ENCODE data around the gene UBE2J2.

Gene UBE2J2

DNA sequence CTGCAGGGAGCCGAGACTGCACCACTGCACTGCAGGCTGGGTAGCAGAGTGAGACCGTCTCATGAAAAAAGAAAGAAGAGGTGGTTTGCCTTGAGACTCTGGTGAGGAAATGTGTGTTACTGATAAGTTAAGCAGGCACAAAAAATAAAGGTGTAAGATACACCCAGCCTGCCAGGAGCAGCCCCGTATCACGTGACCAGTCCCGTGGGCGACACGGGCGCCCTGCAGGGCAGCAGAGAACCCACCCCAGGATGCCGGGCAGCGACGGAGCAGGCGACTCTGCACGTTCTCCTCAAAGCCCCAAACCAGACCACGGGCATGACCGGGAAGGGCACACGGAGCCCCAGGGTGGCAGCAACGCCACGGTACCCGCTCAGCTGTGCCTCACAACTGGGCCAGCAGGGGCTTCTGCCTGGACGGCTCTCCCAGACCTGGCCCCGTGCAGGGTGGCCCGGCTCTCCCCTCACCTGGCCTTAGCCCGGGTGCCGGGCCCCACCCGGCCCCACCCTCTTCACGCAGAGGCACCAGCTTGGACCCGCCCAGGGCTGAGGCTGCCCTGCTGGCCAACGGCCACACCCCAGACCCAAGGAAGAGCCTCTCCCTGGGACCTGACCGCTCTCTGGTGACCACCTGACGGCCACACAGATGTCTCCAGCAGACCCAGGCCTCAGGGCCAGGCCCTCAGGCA, 51.6 kb downstream of the UBE2J2 start:
- Histone ChIP-seq H3K4me1 (ENCODE audit: insufficient read depth, low read length) (no peaks in the 10 kb centered on the region), H3K27ac (ENCODE audit: low read length) (no peak overlapping the region), H3K9me3 (ENCODE audit: insufficient read depth, low read depth, low read length) (no peaks in the 10 kb centered on the region), H3K9ac (ENCODE audit: low read depth, low read length) (no peak overlapping the region), H3K27me3 (ENCODE audit: insufficient read depth, low read length) (no peaks in the 10 kb centered on the region), H3K36me3 (ENCODE audit: insufficient read depth, low read depth, low read length) (peaks cover 41% of the 10 kb centered on the region), H3K4me3 (ENCODE audit: low read length) (no peak overlapping the region)

DNA sequence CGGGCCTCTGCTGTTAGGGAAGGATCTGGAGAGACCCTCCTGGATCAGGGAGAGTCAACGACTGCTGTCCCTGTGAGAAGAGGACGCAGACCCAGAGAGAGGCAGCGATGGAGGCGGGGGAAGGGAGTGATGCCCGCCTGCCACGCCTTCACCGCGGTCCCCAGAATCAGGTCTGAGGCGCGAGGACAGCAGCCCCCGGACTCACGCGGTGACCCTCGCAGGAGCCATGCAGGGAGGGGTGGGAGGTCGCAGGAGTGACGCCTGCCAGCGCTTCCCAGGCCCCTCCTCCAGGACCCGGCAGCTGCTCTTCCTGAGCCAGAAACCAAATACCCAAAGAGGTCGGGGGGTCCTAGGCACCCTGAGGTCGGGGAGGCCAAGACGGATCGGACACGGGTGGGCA, 53.5 kb downstream of the UBE2J2 start:
- peaks cover 38% of the 10 kb centered on the region for H3K36me3 ChIP-seq (ENCODE audit: insufficient read depth, low read depth, low read length)
- H3K27ac ChIP-seq (ENCODE audit: low read length): no peak overlapping the region
- H3K9me3 ChIP-seq (ENCODE audit: insufficient read depth, low read depth, low read length): no peaks in the 10 kb centered on the region
- H3K4me3 ChIP-seq (ENCODE audit: low read length): no peak overlapping the region
- H3K9ac ChIP-seq (ENCODE audit: low read depth, low read length): no peak overlapping the region
- H3K4me1 ChIP-seq (ENCODE audit: insufficient read depth, low read length): no peaks in the 10 kb centered on the region
- no peaks in the 10 kb centered on the region for H3K27me3 ChIP-seq (ENCODE audit: insufficient read depth, low read length)

DNA sequence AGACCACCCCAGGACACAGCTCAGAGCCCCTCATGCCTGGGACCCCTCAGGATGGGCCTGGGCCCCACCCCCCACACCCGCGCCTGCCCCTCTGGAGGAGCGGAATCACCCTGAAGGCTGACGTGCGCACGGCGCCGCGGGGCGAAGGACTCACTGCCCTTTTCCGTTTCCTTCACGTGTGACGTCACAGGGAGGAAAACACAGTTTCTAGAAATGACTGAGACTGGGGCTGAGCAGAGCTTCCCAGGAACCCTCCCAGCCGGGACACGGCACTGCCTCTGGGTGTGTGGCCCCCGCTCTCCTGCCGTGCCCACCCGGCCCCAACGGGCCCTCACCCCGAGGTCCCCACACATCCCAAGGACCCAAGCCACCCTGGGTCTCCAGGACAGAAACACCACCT, 54.3 kb downstream of the UBE2J2 start:
- peaks cover 38% of the 10 kb centered on the region for H3K36me3 ChIP-seq (ENCODE audit: insufficient read depth, low read depth, low read length)
- no peaks in the 10 kb centered on the region for H3K4me1 ChIP-seq (ENCODE audit: insufficient read depth, low read length)
- no peak overlapping the region for H3K4me3 ChIP-seq (ENCODE audit: low read length)
- H3K27me3 ChIP-seq (ENCODE audit: insufficient read depth, low read length): no peaks in the 10 kb centered on the region
- no peak overlapping the region for H3K27ac ChIP-seq (ENCODE audit: low read length)
- H3K9ac ChIP-seq (ENCODE audit: low read depth, low read length): no peak overlapping the region
- no peaks in the 10 kb centered on the region for H3K9me3 ChIP-seq (ENCODE audit: insufficient read depth, low read depth, low read length)

DNA sequence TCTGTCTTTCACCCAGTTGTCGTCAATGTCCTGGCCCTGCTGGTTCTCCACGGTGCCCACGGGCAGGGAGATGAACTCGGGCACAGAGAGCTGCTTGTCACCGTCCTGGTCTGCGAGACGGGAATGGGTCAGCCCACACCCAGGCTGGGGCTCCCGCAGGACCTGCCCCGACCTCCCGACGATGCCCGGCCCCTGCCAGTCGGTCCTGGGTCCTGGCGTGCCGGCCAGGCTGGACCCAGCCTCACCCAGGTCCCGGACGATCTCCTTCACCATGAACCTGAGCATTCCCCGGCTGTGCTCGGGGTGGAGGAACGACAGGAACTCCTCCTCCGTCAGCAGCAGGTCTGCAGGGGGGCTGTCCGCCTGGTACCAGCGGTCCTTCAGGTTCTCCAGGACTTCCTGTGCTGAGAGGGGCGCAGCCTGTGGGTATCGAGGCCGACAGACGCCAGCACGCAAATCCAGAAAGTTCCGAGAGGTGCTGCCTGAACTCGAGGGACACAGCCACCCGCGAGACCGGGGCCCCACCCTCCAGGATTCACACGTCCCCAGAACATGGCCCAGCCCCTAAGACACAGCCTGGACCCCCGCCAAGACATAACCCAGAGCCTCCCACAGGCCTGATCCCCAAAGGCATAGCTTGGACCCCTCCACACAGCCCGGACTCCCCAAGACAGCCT, 55.0 kb downstream of the UBE2J2 start:
- Histone ChIP-seq H3K4me3 (ENCODE audit: low read length) (no peak overlapping the region), H3K27me3 (ENCODE audit: insufficient read depth, low read length) (no peaks in the 10 kb centered on the region), H3K9ac (ENCODE audit: low read depth, low read length) (no peak overlapping the region), H3K4me1 (ENCODE audit: insufficient read depth, low read length) (no peaks in the 10 kb centered on the region), H3K36me3 (ENCODE audit: insufficient read depth, low read depth, low read length) (peaks cover 38% of the 10 kb centered on the region), H3K27ac (ENCODE audit: low read length) (no peak overlapping the region), H3K9me3 (ENCODE audit: insufficient read depth, low read depth, low read length) (no peaks in the 10 kb centered on the region)

DNA sequence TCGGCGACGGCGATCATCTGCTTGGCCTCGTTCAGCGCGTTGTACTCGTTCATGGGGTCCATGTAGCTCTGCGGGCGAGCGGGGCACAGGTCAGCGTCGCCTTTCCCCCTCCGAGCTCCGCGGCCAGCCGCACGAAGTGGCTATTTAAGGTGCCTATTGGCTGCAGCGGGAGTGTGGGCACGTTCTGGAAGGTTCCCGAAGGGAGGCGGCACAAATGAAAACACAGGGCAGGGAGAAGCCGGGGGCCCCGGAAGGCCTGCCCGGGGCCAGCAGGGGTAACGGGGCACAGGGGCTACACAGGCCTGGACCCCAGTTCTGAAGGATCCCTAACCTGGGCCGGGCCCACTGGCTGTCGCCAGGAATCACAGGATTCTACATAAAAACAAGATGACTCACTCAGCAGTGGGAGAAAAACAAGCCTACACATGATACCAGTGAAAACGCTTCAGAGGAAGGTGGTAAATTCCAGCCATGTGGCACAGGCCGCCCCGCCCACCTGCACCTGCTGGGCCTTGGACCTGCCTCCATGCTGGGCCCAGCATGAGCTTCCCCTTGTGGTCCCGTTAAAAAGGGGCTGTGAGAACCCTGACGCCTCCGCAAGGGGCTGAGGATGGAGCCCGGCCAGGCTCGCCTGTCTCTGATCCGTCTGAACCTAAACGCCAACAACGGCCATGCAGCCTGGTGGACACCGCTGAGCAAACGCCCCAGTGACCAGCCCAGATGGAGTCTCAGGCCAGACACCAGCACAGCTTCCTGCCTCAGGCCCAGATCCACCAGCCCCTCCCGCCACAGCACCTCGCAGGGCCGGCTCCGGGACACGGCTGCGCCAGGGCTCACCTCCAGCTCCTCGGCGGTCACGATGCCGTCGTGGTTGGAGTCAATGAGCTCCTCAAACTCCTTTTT, 55.8 kb downstream of the UBE2J2 start:
- peaks cover 32% of the 10 kb centered on the region for H3K36me3 ChIP-seq (ENCODE audit: insufficient read depth, low read depth, low read length)

DNA sequence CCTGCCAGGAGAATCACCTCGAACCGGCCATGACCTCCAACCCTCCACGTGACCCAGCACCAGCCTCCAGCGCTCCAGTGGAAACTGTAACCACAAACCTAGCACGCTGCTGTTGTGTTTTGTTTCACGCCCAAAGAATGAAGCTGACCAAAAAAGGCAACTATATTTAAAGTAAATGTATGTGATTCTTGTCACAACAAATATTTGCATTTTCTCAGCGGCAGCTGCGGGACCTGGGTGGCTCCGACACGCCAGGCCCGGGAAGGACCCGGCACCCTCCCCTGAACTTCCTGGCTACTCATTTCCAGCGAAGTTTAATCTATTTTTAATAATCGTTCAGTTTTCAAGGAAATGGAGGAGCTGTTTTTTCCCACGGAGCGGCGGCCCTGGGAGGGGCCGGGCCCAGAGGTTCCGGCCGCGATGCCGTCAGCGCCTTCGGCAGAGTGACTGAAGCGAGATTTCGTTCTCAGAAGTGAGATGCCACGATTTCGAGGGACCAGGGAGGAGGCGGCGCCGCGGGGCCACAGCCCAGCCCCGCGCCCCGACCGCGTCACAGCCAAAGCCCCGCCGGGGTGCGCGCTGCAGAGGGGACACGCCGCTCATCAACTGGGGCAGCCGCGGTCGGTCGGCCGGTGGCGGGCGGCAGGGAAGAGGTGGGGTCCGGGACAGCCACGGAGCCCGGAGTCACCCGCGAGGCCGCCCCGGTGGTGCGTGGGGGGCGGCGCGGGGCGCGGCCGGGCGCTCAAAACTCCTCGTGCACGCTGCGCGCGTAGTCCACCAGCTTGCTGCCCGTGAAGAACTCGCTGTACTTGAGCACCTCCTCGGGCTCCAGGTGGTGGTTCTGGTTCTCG, 56.7 kb downstream of the UBE2J2 start:
- Histone ChIP-seq H3K9me3 (ENCODE audit: insufficient read depth, low read depth, low read length) (no peaks in the 10 kb centered on the region), H3K9ac (ENCODE audit: low read depth, low read length) (no peak overlapping the region), H3K27me3 (ENCODE audit: insufficient read depth, low read length) (no peaks in the 10 kb centered on the region), H3K4me3 (ENCODE audit: low read length) (no peak overlapping the region), H3K27ac (ENCODE audit: low read length) (no peak overlapping the region), H3K36me3 (ENCODE audit: insufficient read depth, low read depth, low read length) (peaks cover 28% of the 10 kb centered on the region), H3K4me1 (ENCODE audit: insufficient read depth, low read length) (no peaks in the 10 kb centered on the region)

More for the DNA sequence above, 55.8 kb downstream of the UBE2J2 start:
- no peaks in the 10 kb centered on the region for H3K9me3 ChIP-seq (ENCODE audit: insufficient read depth, low read depth, low read length)
- no peak overlapping the region for H3K27ac ChIP-seq (ENCODE audit: low read length)
- H3K9ac ChIP-seq (ENCODE audit: low read depth, low read length): no peak overlapping the region
- no peak overlapping the region for H3K4me3 ChIP-seq (ENCODE audit: low read length)
- H3K4me1 ChIP-seq (ENCODE audit: insufficient read depth, low read length): no peaks in the 10 kb centered on the region
- H3K27me3 ChIP-seq (ENCODE audit: insufficient read depth, low read length): no peaks in the 10 kb centered on the region

DNA sequence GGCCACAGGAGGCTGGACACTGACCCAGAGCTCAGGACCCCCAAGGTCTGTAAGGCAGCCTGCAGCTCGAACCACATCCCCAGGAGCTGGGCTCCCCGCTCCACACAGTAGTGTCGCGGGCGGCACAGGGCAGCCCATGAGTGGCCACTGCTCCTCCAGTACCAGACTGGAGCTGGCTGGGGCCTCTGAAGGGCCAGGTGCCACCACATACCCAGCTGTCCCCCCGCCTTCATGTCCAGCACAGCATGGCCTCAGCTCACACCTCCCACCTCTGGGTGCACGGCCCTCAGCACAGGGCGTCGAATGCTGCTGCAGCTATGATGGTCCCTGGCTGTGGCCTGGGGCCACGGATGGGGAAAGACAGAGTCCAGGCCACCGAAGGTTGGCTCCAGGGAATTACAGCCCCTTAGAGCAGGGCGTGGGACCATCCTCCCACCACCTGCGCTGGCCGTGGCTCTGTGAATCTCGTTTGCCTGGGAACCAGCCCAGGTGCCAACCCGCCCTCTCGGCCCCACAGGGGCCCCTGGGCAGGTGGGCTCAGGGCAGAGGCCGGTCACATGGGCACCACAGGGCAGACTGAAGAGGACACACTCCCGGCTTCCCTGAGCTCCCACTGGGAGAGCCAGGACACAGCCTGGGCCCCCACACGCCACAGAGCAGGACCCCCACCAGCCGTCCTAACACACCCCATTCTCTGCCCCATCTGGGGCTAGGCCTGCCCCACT, 57.6 kb downstream of the UBE2J2 start:
- Histone ChIP-seq H3K9me3 (ENCODE audit: insufficient read depth, low read depth, low read length) (no peaks in the 10 kb centered on the region), H3K27me3 (ENCODE audit: insufficient read depth, low read length) (no peaks in the 10 kb centered on the region), H3K4me1 (ENCODE audit: insufficient read depth, low read length) (no peaks in the 10 kb centered on the region), H3K27ac (ENCODE audit: low read length) (no peak overlapping the region), H3K4me3 (ENCODE audit: low read length) (no peak overlapping the region), H3K36me3 (ENCODE audit: insufficient read depth, low read depth, low read length) (peaks cover 20% of the 10 kb centered on the region), H3K9ac (ENCODE audit: low read depth, low read length) (no peak overlapping the region)

DNA sequence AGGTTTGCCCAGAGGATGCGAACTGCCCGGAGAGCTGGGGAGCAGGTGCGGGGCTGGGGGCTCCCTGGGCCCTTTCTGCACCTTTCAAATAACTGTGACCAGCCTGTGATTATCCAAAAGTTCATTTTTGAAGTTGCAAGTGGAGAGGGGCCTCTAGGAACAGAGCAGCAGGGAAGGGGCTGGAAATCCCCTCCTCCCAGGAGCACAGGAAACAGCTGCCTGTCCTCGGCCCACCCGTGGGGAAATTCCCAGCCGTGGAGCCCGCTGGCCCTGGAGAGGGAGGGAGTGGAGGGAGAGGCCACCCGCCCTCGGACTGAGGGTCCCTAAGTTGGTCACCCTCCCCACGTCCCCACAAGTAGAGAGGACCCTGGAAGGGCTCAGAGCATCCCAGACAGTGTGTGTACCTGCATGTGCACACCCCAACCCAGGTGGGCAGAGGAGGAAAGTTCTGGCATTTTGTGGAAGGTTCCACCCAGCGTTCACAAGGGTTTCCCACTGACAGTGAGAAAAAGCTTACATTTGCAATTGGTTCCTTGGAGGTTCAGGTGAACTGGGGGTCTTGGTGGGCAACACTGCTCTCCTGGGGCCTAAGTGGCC, 58.5 kb downstream of the UBE2J2 start:
- Histone ChIP-seq H3K36me3 (ENCODE audit: insufficient read depth, low read depth, low read length) (peaks cover 13% of the 10 kb centered on the region), H3K4me1 (ENCODE audit: insufficient read depth, low read length) (no peaks in the 10 kb centered on the region), H3K27me3 (ENCODE audit: insufficient read depth, low read length) (no peaks in the 10 kb centered on the region), H3K9me3 (ENCODE audit: insufficient read depth, low read depth, low read length) (no peaks in the 10 kb centered on the region), H3K9ac (ENCODE audit: low read depth, low read length) (no peak overlapping the region), H3K27ac (ENCODE audit: low read length) (no peak overlapping the region), H3K4me3 (ENCODE audit: low read length) (no peak overlapping the region)

DNA sequence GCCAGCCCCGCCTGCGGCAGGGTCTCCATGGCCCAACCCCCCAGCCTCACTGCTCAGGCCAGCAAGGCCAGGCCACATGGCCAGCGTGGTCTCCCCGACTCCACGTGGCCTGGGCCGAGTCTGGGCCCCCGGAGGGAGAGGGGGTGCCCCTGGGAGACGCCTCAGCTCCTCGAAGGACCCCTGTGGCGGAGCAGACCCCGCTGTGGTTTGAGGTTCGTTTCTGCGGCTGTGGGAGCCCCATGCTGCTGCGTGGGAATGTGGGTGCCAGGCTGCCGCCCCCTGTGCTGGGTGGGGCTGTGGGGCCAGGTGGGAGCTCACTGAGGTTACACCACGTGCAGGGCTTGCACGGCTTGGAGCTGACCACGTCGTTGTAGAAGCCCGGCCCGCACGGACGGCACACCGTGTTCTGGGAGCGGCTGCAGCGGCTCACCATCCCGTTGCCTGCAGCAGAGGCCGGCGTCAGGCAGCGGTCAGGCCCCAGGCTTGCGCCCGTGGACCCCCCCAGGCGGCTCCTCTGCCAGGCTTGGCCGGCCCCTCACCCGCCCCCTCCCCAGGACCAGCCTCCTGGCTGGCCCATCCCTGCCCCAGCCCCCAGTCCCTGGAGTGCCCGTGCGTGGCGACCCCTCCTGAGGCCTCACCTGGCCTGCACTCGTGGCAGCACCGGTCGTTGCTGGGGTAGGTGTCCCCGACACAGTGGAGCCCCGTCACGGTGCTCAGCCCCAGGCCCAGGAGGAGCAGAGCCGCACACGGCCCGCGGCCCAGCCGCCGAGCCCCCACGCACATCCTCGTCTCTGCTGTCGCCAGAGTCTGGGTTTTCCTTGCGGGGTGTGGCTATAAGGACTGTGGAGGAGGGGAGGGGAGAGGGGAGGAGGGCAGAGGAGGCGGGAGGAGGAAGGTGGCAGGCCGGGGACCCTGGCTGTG, 60.0 kb downstream of the UBE2J2 start, which contains the start of gene TNFRSF4:
Gene TNFRSF4 (minus strand): TSS at position 809 of the 921 bp plus-strand sequence. CDS start 26 bp downstream, at position 783.
- no peak within 1 kb of the TSS for H3K27ac ChIP-seq (ENCODE audit: low read length)
- H3K27me3 ChIP-seq (ENCODE audit: insufficient read depth, low read length): no peaks in the 10 kb centered on the region
- no peak within 1 kb of the TSS for H3K4me3 ChIP-seq (ENCODE audit: low read length)
- no peaks in the 10 kb centered on the region for H3K4me1 ChIP-seq (ENCODE audit: insufficient read depth, low read length)
- peaks cover 10% of the 10 kb centered on the region for H3K36me3 ChIP-seq (ENCODE audit: insufficient read depth, low read depth, low read length)
- no peak within 1 kb of the TSS for H3K9ac ChIP-seq (ENCODE audit: low read depth, low read length)
- no peaks in the 10 kb centered on the region for H3K9me3 ChIP-seq (ENCODE audit: insufficient read depth, low read depth, low read length)

Data from iPS-20b (cell line).